ENCODE measurements around the gene GRID2.
A peak's percentile ranks its signal among the peaks of the same experiment; 100 is the strongest.

Gene GRID2

GRCh38 chr4:92968556-92968955, 664.8 kb downstream of the GRID2 start:
- DNase-seq (ENCODE audit: low read depth) = no peak

- DNase-seq (ENCODE audit: low read depth) = no peak
Measured at GRCh38 chr4:92968996-92969395, 665.2 kb downstream of the GRID2 start.

GRCh38 chr4:92969650-92970379, 666.0 kb downstream of the GRID2 start:
- peak; percentile 97 for DNase-seq (ENCODE audit: low read depth)

- DNase-seq (ENCODE audit: low read depth) = peak; percentile 7
Measured at GRCh38 chr4:92970996-92971395, 667.2 kb downstream of the GRID2 start.

- peak; percentile 71 for DNase-seq (ENCODE audit: low read depth)
Measured at GRCh38 chr4:92988301-92988700, 684.5 kb downstream of the GRID2 start.

GRCh38 chr4:92992758-92993157, 689.0 kb downstream of the GRID2 start:
- DNase-seq (ENCODE audit: low read depth) = no peak

- DNase-seq (ENCODE audit: low read depth) = no peak
Measured at GRCh38 chr4:92994727-92995126, 691.0 kb downstream of the GRID2 start.

- DNase-seq (ENCODE audit: low read depth) = no peak
Measured at GRCh38 chr4:92996533-92996932, 692.8 kb downstream of the GRID2 start.

GRCh38 chr4:93000910-93001309, 697.1 kb downstream of the GRID2 start:
- DNase-seq (ENCODE audit: low read depth) = no peak

GRCh38 chr4:93002240-93002639, 698.5 kb downstream of the GRID2 start:
- no peak for DNase-seq (ENCODE audit: low read depth)

- no peak for DNase-seq (ENCODE audit: low read depth)
Measured at GRCh38 chr4:93016350-93016749, 712.6 kb downstream of the GRID2 start.

GRCh38 chr4:93018243-93018642, 714.5 kb downstream of the GRID2 start:
- peak; percentile 19 for DNase-seq (ENCODE audit: low read depth)

- peak; percentile 74 for DNase-seq (ENCODE audit: low read depth)
Measured at GRCh38 chr4:93018806-93019205, 715.0 kb downstream of the GRID2 start.

GRCh38 chr4:93029769-93030168, 726.0 kb downstream of the GRID2 start:
- DNase-seq (ENCODE audit: low read depth) = no peak

- DNase-seq (ENCODE audit: low read depth) = no peak
Measured at GRCh38 chr4:93030670-93031069, 726.9 kb downstream of the GRID2 start.

- peak; percentile 88 for DNase-seq (ENCODE audit: low read depth)
Measured at GRCh38 chr4:93031431-93032098, 727.8 kb downstream of the GRID2 start.

- no peak for DNase-seq (ENCODE audit: low read depth)
Measured at GRCh38 chr4:93042746-93043145, 739.0 kb downstream of the GRID2 start.

- DNase-seq (ENCODE audit: low read depth) = no peak
Measured at GRCh38 chr4:93053140-93053539, 749.4 kb downstream of the GRID2 start.

GRCh38 chr4:93061826-93062225, 758.1 kb downstream of the GRID2 start:
- DNase-seq (ENCODE audit: low read depth) = no peak

GRCh38 chr4:93063325-93063724, 759.6 kb downstream of the GRID2 start:
- DNase-seq (ENCODE audit: low read depth) = no peak

GRCh38 chr4:93065790-93066189, 762.0 kb downstream of the GRID2 start:
- no peak for DNase-seq (ENCODE audit: low read depth)

- DNase-seq (ENCODE audit: low read depth) = peak; percentile 20
Measured at GRCh38 chr4:93066749-93067148, 763.0 kb downstream of the GRID2 start.

GRCh38 chr4:93072292-93072691, 768.5 kb downstream of the GRID2 start:
- no peak for DNase-seq (ENCODE audit: low read depth)

- DNase-seq (ENCODE audit: low read depth) = no peak
Measured at GRCh38 chr4:93080316-93080715, 776.5 kb downstream of the GRID2 start.
